ENCODE measurements around the gene NMNAT2.
A peak's percentile ranks its signal among the peaks of the same experiment; 100 is the strongest.

The NMNAT2 gene

GRCh38 chr1:183417772-183418491 lies at the start of gene NMNAT2:
Gene NMNAT2, minus strand, starts transcription at chr1:183418380. Its CDS starts 113 bp downstream, at chr1:183418267.
- TF ChIP-seq CTCF (IDR thresholded peaks at IDR 0.05; ENCODE audit: insufficient read depth, low read depth, low read length, missing control alignments): no peak
- peak within 1 kb of the TSS; percentile 15 for H3K4me3 ChIP-seq (ENCODE audit: low read length)
- peak; percentile 38 for DNase-seq (ENCODE audit: low read depth)

- no peak overlapping the region for H3K4me3 ChIP-seq (ENCODE audit: low read length)
- DNase-seq (ENCODE audit: low read depth): peak; percentile 81
- TF ChIP-seq CTCF (IDR thresholded peaks at IDR 0.05; ENCODE audit: insufficient read depth, low read depth, low read length, missing control alignments): no peak
These were observed 49.5 kb upstream of the NMNAT2 start for GRCh38 chr1:183467687-183468086.

- no peak for DNase-seq (ENCODE audit: low read depth)
- no peak for TF ChIP-seq CTCF (IDR thresholded peaks at IDR 0.05; ENCODE audit: insufficient read depth, low read depth, low read length, missing control alignments)
- no peak overlapping the region for H3K4me3 ChIP-seq (ENCODE audit: low read length)
These were observed 48.6 kb upstream of the NMNAT2 start for GRCh38 chr1:183466781-183467180.

- DNase-seq (ENCODE audit: low read depth): no peak
- H3K4me3 ChIP-seq (ENCODE audit: low read length): no peak overlapping the region
- TF ChIP-seq CTCF (IDR thresholded peaks at IDR 0.05; ENCODE audit: insufficient read depth, low read depth, low read length, missing control alignments): no peak
These were observed 45.4 kb upstream of the NMNAT2 start for GRCh38 chr1:183463566-183463965.

- TF ChIP-seq CTCF (IDR thresholded peaks at IDR 0.05; ENCODE audit: insufficient read depth, low read depth, low read length, missing control alignments): no peak
- H3K4me3 ChIP-seq (ENCODE audit: low read length): no peak overlapping the region
- DNase-seq (ENCODE audit: low read depth): peak; percentile 87
These were observed 43.2 kb upstream of the NMNAT2 start for GRCh38 chr1:183461350-183461749.

GRCh38 chr1:183460596-183460995 lies 42.4 kb upstream of the NMNAT2 start:
- no peak for DNase-seq (ENCODE audit: low read depth)
- TF ChIP-seq CTCF (IDR thresholded peaks at IDR 0.05; ENCODE audit: insufficient read depth, low read depth, low read length, missing control alignments): no peak
- no peak overlapping the region for H3K4me3 ChIP-seq (ENCODE audit: low read length)

- TF ChIP-seq CTCF (IDR thresholded peaks at IDR 0.05; ENCODE audit: insufficient read depth, low read depth, low read length, missing control alignments): no peak
- no peak overlapping the region for H3K4me3 ChIP-seq (ENCODE audit: low read length)
- DNase-seq (ENCODE audit: low read depth): no peak
These were observed 39.3 kb upstream of the NMNAT2 start for GRCh38 chr1:183457449-183457848.

All from epithelial cell of esophagus (primary cell).